Body of pancreas (tissue), 4 donors: Measurements from ENCODE around the gene MAPK14. TPM values are rescaled to one million over a fixed set of nuclear protein-coding genes. Genes with fewer than 3 reads are reported as not detected.
"Not testable (repeated sequence)": the region's sequence is repeated elsewhere in the genome, so short reads cannot be mapped to it uniquely, and the experiment has no call there.

Experiments
- ATAC-seq: fragments of 150-250 bp; one replicate; pipeline ENCODE4 v1.9.1; 2016
- DNase-seq, 4 donors: peaks; one replicate each; pipeline ENCODE4 v3.0.0-alpha.2; 2019
- H3K27ac ChIP-seq, 4 donors: fragments of 200-600 bp; sonication (generic); 1 replicate in 3 of 4; 2 replicates in 1 of 4; pipeline versions ENCODE4 v1.5.1 to v1.6.1; 2016 to 2019; ENCODE audit warnings: mild to moderate bottlenecking in 1 of 4, mixed read lengths in 1 of 4, moderate library complexity in 1 of 4
- H3K27me3 ChIP-seq, 2 donors: fragments of 200-600 bp; sonication (generic); one replicate each; pipeline ENCODE4 v1.6.0; 2016; ENCODE audit warnings: mild to moderate bottlenecking in 1 of 2
- H3K36me3 ChIP-seq, 2 donors: fragments of 200-600 bp; sonication (generic); replicated peaks in 1 of 2; 2 replicates each; pipeline ENCODE4 v1.5.1; 2016; ENCODE audit warnings: low read depth in 2 of 2; ENCODE audit not compliant: insufficient read depth in 1 of 2
- H3K4me1 ChIP-seq: fragments of 200-600 bp; sonication (generic); one replicate; pipeline ENCODE4 v1.6.0; 2016
- H3K4me3 ChIP-seq, 2 donors: fragments of 200-600 bp; sonication (generic); 1 replicate in 1 of 2; 2 replicates in 1 of 2; pipeline ENCODE4 v1.5.1; 2016 to 2019
- H3K9me3 ChIP-seq, 3 donors: fragments of 200-600 bp; sonication (generic); 1 replicate in 2 of 3; 2 replicates in 1 of 3; pipeline ENCODE4 v1.5.1; 2016
- POLR2A ChIP-seq, 3 donors: fragments of 450-650 bp; IDR thresholded peaks; one replicate each; pipeline ENCODE4 v1.6.1; 2016; ENCODE audit warnings: antibody characterized with exemption in 3 of 3, mild to moderate bottlenecking in 2 of 3
- WGBS, 2 donors: methylation state at CpG; one replicate each; pipeline ENCODE4 v1.1.5; 2017; 5-methylcytosine and 5-hydroxymethylcytosine counted together
- intact Hi-C: fragments of 100-400 bp; cut with DNase I; formaldehyde crosslinking; loops from one replicate; pipeline ENCODE4 v1.15.1; 2023
- total RNA-seq, 2 donors: library from RNA; depleted of rRNA; stranded (reverse); fragments of >200 nt; gene quantifications; one replicate each; pipeline ENCODE4 v1.1.0, GENCODE V29; 2016
- TF ChIP-seq, protein P1 (sequence below), 7 experiments: fragments of 450-650 bp in 4 of 7; fragments of 200-600 bp in 3 of 7; sonication (generic) in 3 of 7; IDR thresholded peaks; one replicate each; pipeline ENCODE4 v1.5.1; 2016 to 2019; ENCODE audit warnings: antibody characterized with exemption in 7 of 7

The MAPK14 gene
- total RNA-seq, 2 donors from 2014 or later: 30.3 to 33.7 TPM

DNA sequence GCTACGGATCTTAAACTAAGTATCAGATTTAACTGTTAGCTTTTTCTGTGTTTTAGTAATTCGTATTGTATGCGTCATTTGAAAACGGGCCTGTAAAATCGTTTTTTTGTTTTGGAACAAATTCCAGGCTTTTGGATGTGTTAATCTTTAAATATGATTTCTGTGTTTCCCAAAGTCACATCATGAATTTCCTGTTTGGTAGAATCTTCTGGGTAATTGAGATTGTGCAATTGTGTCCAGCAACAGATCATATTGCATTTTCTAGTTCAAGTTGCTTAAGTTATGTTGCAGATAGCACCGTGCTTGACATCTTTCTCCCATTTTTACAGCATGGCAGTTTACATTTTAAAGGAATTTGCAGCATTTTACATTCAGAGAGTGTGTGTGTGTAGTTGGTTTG is 1.9 kb downstream of the MAPK14 start:
- TF ChIP-seq POLR2A (IDR thresholded peaks at IDR 0.05): no peak
- TF ChIP-seq, protein P1, sequence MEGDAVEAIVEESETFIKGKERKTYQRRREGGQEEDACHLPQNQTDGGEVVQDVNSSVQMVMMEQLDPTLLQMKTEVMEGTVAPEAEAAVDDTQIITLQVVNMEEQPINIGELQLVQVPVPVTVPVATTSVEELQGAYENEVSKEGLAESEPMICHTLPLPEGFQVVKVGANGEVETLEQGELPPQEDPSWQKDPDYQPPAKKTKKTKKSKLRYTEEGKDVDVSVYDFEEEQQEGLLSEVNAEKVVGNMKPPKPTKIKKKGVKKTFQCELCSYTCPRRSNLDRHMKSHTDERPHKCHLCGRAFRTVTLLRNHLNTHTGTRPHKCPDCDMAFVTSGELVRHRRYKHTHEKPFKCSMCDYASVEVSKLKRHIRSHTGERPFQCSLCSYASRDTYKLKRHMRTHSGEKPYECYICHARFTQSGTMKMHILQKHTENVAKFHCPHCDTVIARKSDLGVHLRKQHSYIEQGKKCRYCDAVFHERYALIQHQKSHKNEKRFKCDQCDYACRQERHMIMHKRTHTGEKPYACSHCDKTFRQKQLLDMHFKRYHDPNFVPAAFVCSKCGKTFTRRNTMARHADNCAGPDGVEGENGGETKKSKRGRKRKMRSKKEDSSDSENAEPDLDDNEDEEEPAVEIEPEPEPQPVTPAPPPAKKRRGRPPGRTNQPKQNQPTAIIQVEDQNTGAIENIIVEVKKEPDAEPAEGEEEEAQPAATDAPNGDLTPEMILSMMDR (IDR thresholded peaks at IDR 0.05): no peak
- no peak for ATAC-seq
- WGBS, 2 donors: 1 to 3% methylated on average over 6 of the region's 6 CpGs
- Histone ChIP-seq H3K9me3 (no peaks in the 10 kb centered on the region), H3K4me3 (peak overlapping the region; percentile 88 to 97), H3K36me3 (no peaks in the 10 kb centered on the region), H3K4me1 (peaks cover 41% of the 10 kb centered on the region), H3K27me3 (no peaks in the 10 kb centered on the region), H3K27ac (peak overlapping the region in 3 of 4 donors; percentile 96 to 98 (median 97))
- no peak for DNase-seq
- intact Hi-C loops: no loop called here

DNA sequence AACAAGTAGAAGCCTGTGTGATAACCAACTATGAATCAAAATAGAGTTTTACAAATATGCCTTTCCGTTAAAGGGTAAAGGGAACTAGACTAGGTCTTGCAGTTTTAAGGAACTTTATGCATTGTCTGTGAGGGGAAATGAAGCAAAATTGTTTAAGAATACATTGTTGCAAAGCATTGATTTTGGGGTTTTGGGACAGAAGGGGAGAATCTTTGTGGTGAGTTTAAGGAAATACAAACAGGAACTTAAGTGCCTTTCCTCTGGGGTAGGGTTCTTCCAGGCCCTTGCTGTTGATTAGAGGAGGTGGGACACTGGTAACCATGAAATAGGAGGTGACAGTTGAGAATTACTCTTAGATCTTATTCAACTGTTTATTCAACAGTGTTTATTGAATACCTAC is 4.7 kb downstream of the MAPK14 start:
- intact Hi-C loops: no loop called here
- Histone ChIP-seq H3K9me3 (no peaks in the 10 kb centered on the region), H3K4me3 (no peak overlapping the region), H3K36me3 (no peaks in the 10 kb centered on the region), H3K27me3 (no peaks in the 10 kb centered on the region), H3K4me1 (peaks cover 61% of the 10 kb centered on the region), H3K27ac (no peak overlapping the region)
- DNase-seq: no peak
- ATAC-seq: no peak
- WGBS, 2 donors: 69 to 76% methylated on average over 1 of the region's 1 CpG
- no peak for TF ChIP-seq POLR2A (IDR thresholded peaks at IDR 0.05)

DNA sequence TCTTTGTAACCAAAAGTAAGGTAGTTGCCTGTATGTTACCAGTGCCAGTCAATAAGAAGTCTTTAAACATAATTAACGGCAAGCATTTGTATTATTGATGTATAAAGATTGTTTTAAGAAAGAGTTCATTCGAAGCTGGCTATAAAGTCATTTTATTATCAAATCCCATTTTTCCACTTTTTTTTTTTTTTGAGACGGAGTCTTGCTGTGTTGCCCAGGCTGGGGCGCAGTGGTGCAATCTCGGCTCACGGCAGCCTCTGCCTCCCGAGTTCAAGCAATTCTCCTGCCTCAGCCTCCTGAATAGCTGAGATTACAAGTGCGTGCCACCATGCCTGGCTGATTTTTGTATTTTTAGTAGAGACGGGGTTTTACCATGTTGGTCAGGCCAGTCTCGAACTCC is 5.5 kb downstream of the MAPK14 start:
- H3K27me3 ChIP-seq, H3K9me3 ChIP-seq, intact Hi-C loops, H3K36me3 ChIP-seq, DNase-seq, H3K4me3 ChIP-seq, H3K27ac ChIP-seq, ATAC-seq: not testable (repeated sequence)
- peaks cover 70% of the 10 kb centered on the region for H3K4me1 ChIP-seq
- WGBS, 2 donors: 88 to 95% methylated on average over 10 of the region's 10 CpGs

DNA sequence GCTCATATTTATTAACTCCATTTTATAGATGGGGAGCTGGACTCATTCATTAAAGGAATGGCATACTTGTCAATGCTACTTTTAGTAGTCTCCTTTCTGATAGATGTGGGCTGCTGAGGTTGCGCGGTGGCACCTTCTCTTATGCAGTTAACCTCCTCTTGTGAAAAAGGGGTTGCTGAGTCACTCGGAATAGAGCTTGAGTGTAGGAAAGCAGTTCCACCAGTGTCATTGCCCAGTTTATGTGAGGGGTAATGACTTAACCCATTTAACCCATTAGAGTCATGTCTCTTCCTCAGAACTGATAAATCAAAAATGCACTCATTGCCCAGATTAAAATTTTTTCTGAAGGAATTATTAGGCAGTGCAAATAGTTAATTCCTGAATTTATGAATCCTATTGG is 6.3 kb downstream of the MAPK14 start:
- DNase-seq: no peak
- 61 to 73% methylated on average over 3 of the region's 3 CpGs for WGBS, 2 donors
- ATAC-seq: no peak

DNA sequence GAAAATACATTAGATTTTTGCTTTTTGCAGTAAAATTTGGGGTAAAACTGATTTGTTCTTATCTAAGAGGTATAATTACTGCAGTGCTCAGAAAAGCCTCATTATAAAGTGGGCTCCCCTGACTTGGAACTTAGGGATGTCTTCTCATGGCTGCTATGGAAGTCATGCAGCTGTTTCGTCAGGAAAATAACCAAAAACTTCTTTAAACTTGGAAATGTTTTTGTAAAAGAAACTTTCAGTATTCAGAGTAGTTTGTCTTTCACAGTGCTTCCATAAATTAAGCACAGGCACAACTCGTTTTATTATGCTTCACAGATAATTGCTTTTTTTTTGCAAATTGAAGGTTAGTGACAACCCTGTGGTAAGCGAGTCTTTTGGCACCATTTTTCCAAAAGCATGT is 6.8 kb downstream of the MAPK14 start:
- Histone ChIP-seq H3K36me3 (no peaks in the 10 kb centered on the region), H3K27ac (no peak overlapping the region), H3K4me1 (peaks cover 83% of the 10 kb centered on the region), H3K9me3 (no peaks in the 10 kb centered on the region), H3K27me3 (no peaks in the 10 kb centered on the region), H3K4me3 (no peak overlapping the region)
- no peak for ATAC-seq
- intact Hi-C loops: no loop called here
- 65 to 76% methylated on average over 3 of the region's 3 CpGs for WGBS, 2 donors
- DNase-seq: no peak
- TF ChIP-seq, protein P1 (IDR thresholded peaks at IDR 0.05): no peak
- no peak for TF ChIP-seq POLR2A (IDR thresholded peaks at IDR 0.05)

More for the DNA sequence above, 6.3 kb downstream of the MAPK14 start:
- no peak overlapping the region for H3K27ac ChIP-seq
- H3K4me1 ChIP-seq: peaks cover 78% of the 10 kb centered on the region
- H3K36me3 ChIP-seq: no peaks in the 10 kb centered on the region
- TF ChIP-seq, protein P1 (IDR thresholded peaks at IDR 0.05): no peak
- TF ChIP-seq POLR2A (IDR thresholded peaks at IDR 0.05): no peak
- intact Hi-C loops: no loop called here
- no peak overlapping the region for H3K4me3 ChIP-seq
- no peaks in the 10 kb centered on the region for H3K9me3 ChIP-seq
- H3K27me3 ChIP-seq: no peaks in the 10 kb centered on the region

DNA sequence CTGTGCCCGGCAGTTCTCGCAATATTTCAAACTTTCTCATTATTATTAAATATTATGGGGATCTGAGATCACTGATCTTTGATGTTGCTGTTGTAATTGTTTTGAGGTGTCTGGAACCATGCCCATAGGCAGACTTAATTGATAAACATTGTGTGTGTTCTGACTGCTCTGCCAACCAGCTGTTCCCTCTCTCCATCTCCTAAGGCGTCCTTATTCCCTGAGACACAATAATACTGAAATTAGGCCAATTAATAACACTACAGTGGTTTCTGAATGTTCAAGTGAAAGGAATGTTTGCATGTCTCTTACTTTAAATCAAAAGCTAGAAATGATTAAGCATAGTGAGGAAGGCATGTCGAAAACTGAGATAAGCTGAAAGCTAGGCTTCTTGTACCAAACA is 7.6 kb downstream of the MAPK14 start:
- intact Hi-C loops: no loop called here
- no peak for DNase-seq
- H3K27ac ChIP-seq: no peak overlapping the region
- 38 to 58% methylated on average over 4 of the region's 4 CpGs for WGBS, 2 donors
- no peaks in the 10 kb centered on the region for H3K36me3 ChIP-seq
- TF ChIP-seq POLR2A (IDR thresholded peaks at IDR 0.05): no peak
- TF ChIP-seq, protein P1 (IDR thresholded peaks at IDR 0.05): no peak
- no peaks in the 10 kb centered on the region for H3K9me3 ChIP-seq
- ATAC-seq: no peak
- no peak overlapping the region for H3K4me3 ChIP-seq
- H3K4me1 ChIP-seq: peaks cover 85% of the 10 kb centered on the region
- H3K27me3 ChIP-seq: no peaks in the 10 kb centered on the region
